Umbilical cord (tissue), 2 donors: ENCODE results near the gene DNAJC3. TPM values are rescaled to one million over a fixed set of nuclear protein-coding genes. Genes with fewer than 3 reads are reported as not detected.

Experiments used
- DNase-seq: peaks from one replicate; pipeline ENCODE4 v3.0.0-alpha.2; 2015; ENCODE audit warnings: low spot score
- total RNA-seq: library from RNA; depleted of rRNA; stranded (reverse); fragments of >200 nt; gene quantifications from one replicate; pipeline ENCODE4 v1.2.3, GENCODE V29; 2014; ENCODE audit warnings: low replicate concordance; ENCODE audit not compliant: insufficient read depth

Gene DNAJC3
- total RNA-seq, 1 donor from 2014 or later = 60.9 TPM

- no peak for DNase-seq
Observed at GRCh38 chr13:95841894-95842293, 165.0 kb downstream of the DNAJC3 start.

GRCh38 chr13:95842898-95843297 lies 166.0 kb downstream of the DNAJC3 start:
- no peak for DNase-seq

Other genes starting within 250 kb of the DNAJC3 start
- 3.6 TPM for gene CLDN10, start 124.4 kb upstream of the DNAJC3 start, total RNA-seq
- 37.6 TPM for gene DZIP1, start 32.4 kb upstream of the DNAJC3 start, total RNA-seq